Measurements from ENCODE around the gene MAGI2.

DNA sequence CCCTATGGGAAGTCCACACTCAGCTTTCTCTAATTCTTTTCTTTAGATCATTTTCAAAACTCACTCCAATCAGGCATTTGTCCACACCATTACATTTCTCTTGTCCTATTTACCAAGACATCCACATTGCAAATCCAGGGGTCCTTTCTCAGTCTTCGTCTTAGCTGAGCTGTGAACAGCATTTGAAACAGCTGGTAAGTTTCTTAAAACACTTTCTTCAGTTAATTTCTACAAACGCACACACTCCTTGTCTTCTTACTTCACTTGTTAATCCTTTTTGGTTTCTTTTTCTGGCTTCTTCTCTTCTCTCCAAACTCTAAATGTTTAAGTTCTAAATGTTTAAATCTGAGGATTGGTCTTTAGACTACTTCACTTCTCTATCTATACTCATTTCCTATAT lies 885.6 kb downstream of the MAGI2 start:
- no peak for TF ChIP-seq CTCF (IDR thresholded peaks at IDR 0.05)
- no peak for TF ChIP-seq POLR2A (IDR thresholded peaks at IDR 0.05)
- no peak for TF ChIP-seq POLR2AphosphoS5 (IDR thresholded peaks at IDR 0.05; ENCODE audit: insufficient read depth in 1 of 2, low read depth in 1 of 2)
